ENCODE measurements around the gene ETV2. TPM values are rescaled to one million over a fixed set of nuclear protein-coding genes. Genes with fewer than 3 reads are reported as not detected.

ETV2 gene
- total and polyA plus RNA-seq, 2 donors (not counting 3 experiments of a cell fraction or from before 2014, with no cell fraction given) = 1.0 to 1.5 TPM

GRCh38 chr19:35643255-35644205, 2.0 kb downstream of the ETV2 start:
- no peaks in the 10 kb centered on the region for H4K20me1 ChIP-seq (replicated peaks; ENCODE audit: control insufficient read depth, extremely low read depth, insufficient read depth, low read length)

More at GRCh38 chr19:35643255-35644205, 2.0 kb downstream of the ETV2 start:
- no TSS peak for BruUV-seq (replicated peaks)
- peaks cover 18% of the 10 kb centered on the region for H3K4me1 ChIP-seq (ENCODE audit: control insufficient read depth, extremely low read depth, insufficient read depth, low read length)
- peak; percentile 82 for DNase-seq (ENCODE audit: low read depth, low spot score)
- peak overlapping the region; percentile 94 for H2AFZ ChIP-seq (ENCODE audit: low read depth, low read length)
- ChIA-PET CTCF (interaction anchor here (0.6 to 1.8 kb wide), 4 partner anchors 26 to 95 kb away, joined by 3 to 5 read pairs (median 4); no protein-coding TSS in a partner anchor), POLR2A (no interaction called here)
- no peaks in the 10 kb centered on the region for H3K36me3 ChIP-seq (ENCODE audit: control insufficient read depth in 2 of 2, extremely low read depth in 1 of 2, insufficient read depth in 2 of 2, low read length in 2 of 2)
- peak overlapping the region; percentile 82 for H3K4me2 ChIP-seq (ENCODE audit: insufficient read depth, low read length)
- peaks cover 3% of the 10 kb centered on the region for H3K79me2 ChIP-seq (ENCODE audit: control insufficient read depth, insufficient read depth, low read length)
- no peaks in the 10 kb centered on the region for H3K27me3 ChIP-seq (ENCODE audit: control insufficient read depth in 2 of 2, insufficient read depth in 2 of 2, low read length in 2 of 2)
- intact Hi-C loops (cut with micrococcal nuclease) (loop anchor here (1.0 kb wide), 4 partner anchors 15 to 86 kb away; partner anchors contain the start of gene HAUS5), dilution Hi-C loops (cut with MboI; ENCODE audit: extremely low pct_ligation_motif_present, low sequenced_read_pairs) (no loop called here)
- H3K9ac ChIP-seq (replicated peaks; ENCODE audit: extremely low read depth, insufficient read depth, low read length) = peak overlapping the region; percentile 29
- FAIRE-seq = peak; percentile 73
- peak overlapping the region; percentile 44 for H3K27ac ChIP-seq (ENCODE audit: insufficient read depth, low read depth, low read length)
- peak; percentile 92 for TF ChIP-seq POLR2AphosphoS5 (IDR thresholded peaks at IDR 0.05; ENCODE audit: insufficient read depth, low read depth, low read length)
- no peak for TF ChIP-seq MAX (IDR thresholded peaks at IDR 0.05; ENCODE audit: insufficient read depth, insufficient read length)
- no peak for TF ChIP-seq FOS (IDR thresholded peaks at IDR 0.05; ENCODE audit: borderline replicate concordance, insufficient read depth, low read length)
- peak; percentile 63 for TF ChIP-seq POLR2A (IDR thresholded peaks at IDR 0.05; ENCODE audit: low read depth, low read length)
- peak overlapping the region; percentile 50 to 66 (median 55) for H3K4me3 ChIP-seq (replicated peaks in 1 of 3; ENCODE audit: insufficient read depth in 1 of 3, low read depth in 1 of 3, low read length in 3 of 3)
- H3K9me1 ChIP-seq (replicated peaks; ENCODE audit: control insufficient read depth, extremely low read depth, insufficient read depth, low read length) = no peaks in the 10 kb centered on the region
- H3K9me3 ChIP-seq (replicated peaks; ENCODE audit: control insufficient read depth, insufficient read depth, low read length) = no peaks in the 10 kb centered on the region
